HepG2 (cell line): Measurements from ENCODE around the gene NFASC. TPM values are rescaled to one million over a fixed set of nuclear protein-coding genes. Genes with fewer than 3 reads are reported as not detected.

ENCODE experiments used
- ATAC-seq: fragments of 200-7000 bp; cut with Tn5 transposase; 3 replicates; pipeline ENCODE4 v1.9.1; 2020; ENCODE audit warnings: mild to moderate bottlenecking, moderate library complexity
- BruUV-seq: library from RNA; stranded (reverse); fragments of 400-500 nt; replicated peaks from 2 replicates; lab custom pipeline; 2021; lab: Mats Ljungman, UMichigan
- CTCF ChIA-PET: fragments of 300-600 bp; formaldehyde crosslinking; extraction: SDS; loops from one replicate; lab custom pipeline; 2021; ENCODE audit warnings: low total read pairs, inconsistent platforms, low intra/inter-chr PET ratio; lab: Yijun Ruan, JAX
- POLR2A ChIA-PET: fragments of 350-600 bp; sonication (Branson Sonifier 250); formaldehyde crosslinking; loops from one replicate; lab custom pipeline; 2020; ENCODE audit warnings: antibody characterized with exemption, inconsistent platforms; lab: Yijun Ruan, JAX
- DNase-seq: peaks from one replicate; pipeline ENCODE4 v3.0.0-alpha.2; 2015; ENCODE audit warnings: low spot score
- FAIRE-seq: peaks from 3 replicates; lab custom pipeline; 2011; peaks lifted over from hg19 to GRCh38; lab: Jason Lieb, UNC
- H2AFZ ChIP-seq: one replicate; pipeline ENCODE4 v1.6.1; 2011; ENCODE audit warnings: low read length, inconsistent platforms
- H3K27ac ChIP-seq: fragments of 300-600 bp; 3 replicates; pipeline ENCODE4 v1.8.0; 2011; ENCODE audit warnings: mixed run types, mild to moderate bottlenecking, mixed read lengths, low read length, inconsistent platforms; ENCODE audit not compliant: insufficient read depth; ENCODE audit errors: extremely low read length
- H3K27me3 ChIP-seq, 2 experiments: fragments of 200-600 bp in 1 of 2; 2 replicates in 1 of 2; 3 replicates in 1 of 2; pipeline versions ENCODE4 v1.6.0 to v1.8.0; 2011; ENCODE audit warnings: low read length in 2 of 2, mild to moderate bottlenecking in 2 of 2, moderate library complexity in 2 of 2, inconsistent platforms in 1 of 2; ENCODE audit not compliant: insufficient read depth in 2 of 2, control insufficient read depth in 1 of 2
- H3K36me3 ChIP-seq, 2 experiments: fragments of 200-600 bp in 1 of 2; replicated peaks in 1 of 2; 2 replicates in 1 of 2; 3 replicates in 1 of 2; pipeline versions ENCODE4 v1.5.1 to v1.8.0; 2011; ENCODE audit warnings: low read length in 2 of 2, inconsistent platforms in 1 of 2; ENCODE audit not compliant: insufficient read depth in 2 of 2, control insufficient read depth in 1 of 2
- H3K4me1 ChIP-seq: 2 replicates; pipeline ENCODE4 v1.5.1; 2012; ENCODE audit warnings: low read length, inconsistent platforms; ENCODE audit not compliant: insufficient read depth
- H3K4me2 ChIP-seq: 2 replicates; pipeline ENCODE4 v1.6.0; 2011; ENCODE audit warnings: low read depth, low read length, inconsistent platforms
- H3K4me3 ChIP-seq, 3 experiments: fragments of 200-600 bp in 1 of 3; sonication (generic), shearing (Covaris generic) in 1 of 3; replicated peaks in 1 of 3; 2 replicates each; pipeline ENCODE4 v1.5.1; 2011 to 2016; ENCODE audit warnings: low read length in 3 of 3, inconsistent platforms in 2 of 3, low read depth in 2 of 3, mild to moderate bottlenecking in 2 of 3, control low read depth in 1 of 3, mixed read lengths in 1 of 3; ENCODE audit not compliant: insufficient read depth in 1 of 3
- H3K79me2 ChIP-seq: one replicate; pipeline ENCODE4 v1.6.1; 2011; ENCODE audit warnings: low read length, inconsistent platforms; ENCODE audit not compliant: insufficient read depth
- H3K9ac ChIP-seq: 2 replicates; pipeline ENCODE4 v1.6.0; 2011; ENCODE audit warnings: mild to moderate bottlenecking, low read depth, low read length, inconsistent platforms; ENCODE audit not compliant: insufficient read depth
- H3K9me3 ChIP-seq: 2 replicates; pipeline ENCODE4 v1.5.1; 2012; ENCODE audit warnings: mild to moderate bottlenecking, low read length
- H4K20me1 ChIP-seq: 2 replicates; pipeline ENCODE4 v1.6.0; 2011; ENCODE audit warnings: inconsistent platforms, mild to moderate bottlenecking, low read length, moderate library complexity; ENCODE audit not compliant: insufficient read depth
- CREM ChIP-seq, 2 experiments: sonication (generic) in 1 of 2; formaldehyde crosslinking in 1 of 2; IDR thresholded peaks; 2 replicates each; pipeline versions ENCODE4 v1.4.0 to v1.6.1; 2016 to 2020; ENCODE audit warnings: antibody characterized with exemption in 1 of 2, mild to moderate bottlenecking in 1 of 2, missing genetic modification reagents in 1 of 2
- KDM3A ChIP-seq: IDR thresholded peaks from 2 replicates; pipeline ENCODE4 v1.6.1; 2018; ENCODE audit warnings: low read depth, missing compliant biosample characterization
- RARA ChIP-seq: IDR thresholded peaks from 2 replicates; pipeline ENCODE4 v1.6.1; 2016; ENCODE audit warnings: missing genetic modification reagents, missing compliant biosample characterization
- ZBTB1 ChIP-seq: sonication (generic); formaldehyde crosslinking; IDR thresholded peaks from 2 replicates; pipeline ENCODE4 v1.4.0; 2020; ENCODE audit warnings: missing genetic modification reagents, borderline replicate concordance
- ZNF337 ChIP-seq: sonication (generic); formaldehyde crosslinking; IDR thresholded peaks from 2 replicates; pipeline ENCODE4 v1.5.1; 2020; ENCODE audit warnings: missing genetic modification reagents, low read depth, mild to moderate bottlenecking, borderline replicate concordance
- ZNF430 ChIP-seq: sonication (generic); formaldehyde crosslinking; IDR thresholded peaks from 2 replicates; pipeline ENCODE4 v1.9.0; 2021; ENCODE audit warnings: mild to moderate bottlenecking, missing genetic modification reagents
- ZNF552 ChIP-seq: sonication (generic); formaldehyde crosslinking; IDR thresholded peaks from 2 replicates; pipeline ENCODE4 v1.9.0; 2022; ENCODE audit warnings: missing genetic modification reagents, mild to moderate bottlenecking, borderline replicate concordance
- ZNF607 ChIP-seq: sonication (generic); formaldehyde crosslinking; IDR thresholded peaks from 2 replicates; pipeline ENCODE4 v1.5.1; 2020; ENCODE audit warnings: missing genetic modification reagents, mild to moderate bottlenecking, borderline replicate concordance
- ZNF746 ChIP-seq: sonication (generic); formaldehyde crosslinking; IDR thresholded peaks from 2 replicates; pipeline ENCODE4 v1.8.0; 2022; ENCODE audit warnings: mild to moderate bottlenecking, missing genetic modification reagents
- ZNF747 ChIP-seq: sonication (generic); formaldehyde crosslinking; IDR thresholded peaks from 2 replicates; pipeline ENCODE4 v1.8.1; 2023; ENCODE audit warnings: missing genetic modification reagents, mild to moderate bottlenecking, borderline replicate concordance
- ZZZ3 ChIP-seq: sonication (generic); formaldehyde crosslinking; IDR thresholded peaks from 2 replicates; pipeline ENCODE4 v1.4.0; 2020; ENCODE audit warnings: missing genetic modification reagents, mild to moderate bottlenecking, borderline replicate concordance
- WGBS: methylation state at CpG from one replicate; pipeline ENCODE4 v1.1.6; 2017; ENCODE audit warnings: low lambda C conversion rate; 5-methylcytosine and 5-hydroxymethylcytosine counted together
- in situ Hi-C: cut with HindIII; loops from 2 replicates; pipeline ENCODE4 v1.10.0; 2017; ENCODE audit warnings: low pct_unique_long_range_greater_than_20kb; ENCODE audit not compliant: extremely low pct_ligation_motif_present
- intact Hi-C: fragments of 100-400 bp; cut with micrococcal nuclease; formaldehyde crosslinking; loops from one replicate; pipeline ENCODE4 v1.10.0; 2022; ENCODE audit not compliant: unreplicated experiment
- polyA plus RNA-seq, 8 experiments: library from polyadenylated mRNA; depleted of rRNA in 3 of 8; stranded (reverse) in 7 of 8; unstranded in 1 of 8; fragments of >200 nt; fragmentation: Illumina TruSeq in 4 of 8; extraction: Trizol in 4 of 8; gene quantifications; 2 replicates each; pipeline versions ENCODE4 v1.2.1 to v1.2.3, GENCODE V29; 2011 to 2016; ENCODE audit warnings: low read depth in 4 of 8, missing spikeins in 1 of 8, mixed read lengths in 1 of 8; ENCODE audit not compliant: insufficient read depth in 1 of 8
- total RNA-seq, 5 experiments: library from RNA; depleted of rRNA; stranded (reverse); fragments of >200 nt; fragmentation: Illumina TruSeq; extraction: Trizol; gene quantifications; 2 replicates each; pipeline ENCODE4 v1.2.3, GENCODE V29; 2016; ENCODE audit warnings: low read depth in 1 of 5
- TF ChIP-seq, protein P1 (sequence below): sonication (generic); formaldehyde crosslinking; IDR thresholded peaks from 2 replicates; pipeline ENCODE4 v1.5.0; 2020; ENCODE audit warnings: mild to moderate bottlenecking, missing genetic modification reagents, borderline replicate concordance
- TF ChIP-seq, protein P2 (sequence below): sonication (generic); formaldehyde crosslinking; IDR thresholded peaks from 2 replicates; pipeline ENCODE4 v1.8.0; 2022; ENCODE audit warnings: missing genetic modification reagents, mild to moderate bottlenecking, moderate library complexity, borderline replicate concordance

The NFASC gene
- total and polyA plus RNA-seq, 2 of the 13 experiments (the other 11 are each of a cell fraction or from before 2014, with no cell fraction given): not detected

GRCh38 chr1:205057808-205058575 lies 187.3 kb downstream of the NFASC start:
- DNase-seq (no peak), FAIRE-seq (no peak), ATAC-seq (no peak)
- intact Hi-C loops (no loop called here), in situ Hi-C loops (no loop called here)
- BruUV-seq: no TSS peak
- H3K4me2 ChIP-seq: no peak overlapping the region
- no peak overlapping the region for H2AFZ ChIP-seq
- no peaks in the 10 kb centered on the region for H4K20me1 ChIP-seq
- ChIA-PET CTCF (interaction anchor here (0.7 kb wide), 1 partner anchor 69 kb away, joined by 3 read pairs; no protein-coding TSS in a partner anchor), POLR2A (no interaction called here)
- no peaks in the 10 kb centered on the region for H3K4me1 ChIP-seq
- H3K36me3 ChIP-seq: no peaks in the 10 kb centered on the region
- WGBS: 35% methylated on average over 11 of the region's 19 CpGs
- no peak overlapping the region for H3K27ac ChIP-seq
- no peaks in the 10 kb centered on the region for H3K79me2 ChIP-seq
- H3K4me3 ChIP-seq: no peak overlapping the region
- H3K9ac ChIP-seq: no peak overlapping the region
- no peaks in the 10 kb centered on the region for H3K9me3 ChIP-seq
- H3K27me3 ChIP-seq: peaks cover 3 to 56% of the 10 kb centered on the region in 2 experiments; a peak in 3 of 5 replicates
- TF ChIP-seq ZNF607 (CRISPR knock-in tag): no peak
- TF ChIP-seq ZNF337: no peak
- TF ChIP-seq ZNF746 (CRISPR knock-in tag): no peak
- TF ChIP-seq ZBTB1 (CRISPR knock-in tag): no peak
- TF ChIP-seq, protein P1, sequence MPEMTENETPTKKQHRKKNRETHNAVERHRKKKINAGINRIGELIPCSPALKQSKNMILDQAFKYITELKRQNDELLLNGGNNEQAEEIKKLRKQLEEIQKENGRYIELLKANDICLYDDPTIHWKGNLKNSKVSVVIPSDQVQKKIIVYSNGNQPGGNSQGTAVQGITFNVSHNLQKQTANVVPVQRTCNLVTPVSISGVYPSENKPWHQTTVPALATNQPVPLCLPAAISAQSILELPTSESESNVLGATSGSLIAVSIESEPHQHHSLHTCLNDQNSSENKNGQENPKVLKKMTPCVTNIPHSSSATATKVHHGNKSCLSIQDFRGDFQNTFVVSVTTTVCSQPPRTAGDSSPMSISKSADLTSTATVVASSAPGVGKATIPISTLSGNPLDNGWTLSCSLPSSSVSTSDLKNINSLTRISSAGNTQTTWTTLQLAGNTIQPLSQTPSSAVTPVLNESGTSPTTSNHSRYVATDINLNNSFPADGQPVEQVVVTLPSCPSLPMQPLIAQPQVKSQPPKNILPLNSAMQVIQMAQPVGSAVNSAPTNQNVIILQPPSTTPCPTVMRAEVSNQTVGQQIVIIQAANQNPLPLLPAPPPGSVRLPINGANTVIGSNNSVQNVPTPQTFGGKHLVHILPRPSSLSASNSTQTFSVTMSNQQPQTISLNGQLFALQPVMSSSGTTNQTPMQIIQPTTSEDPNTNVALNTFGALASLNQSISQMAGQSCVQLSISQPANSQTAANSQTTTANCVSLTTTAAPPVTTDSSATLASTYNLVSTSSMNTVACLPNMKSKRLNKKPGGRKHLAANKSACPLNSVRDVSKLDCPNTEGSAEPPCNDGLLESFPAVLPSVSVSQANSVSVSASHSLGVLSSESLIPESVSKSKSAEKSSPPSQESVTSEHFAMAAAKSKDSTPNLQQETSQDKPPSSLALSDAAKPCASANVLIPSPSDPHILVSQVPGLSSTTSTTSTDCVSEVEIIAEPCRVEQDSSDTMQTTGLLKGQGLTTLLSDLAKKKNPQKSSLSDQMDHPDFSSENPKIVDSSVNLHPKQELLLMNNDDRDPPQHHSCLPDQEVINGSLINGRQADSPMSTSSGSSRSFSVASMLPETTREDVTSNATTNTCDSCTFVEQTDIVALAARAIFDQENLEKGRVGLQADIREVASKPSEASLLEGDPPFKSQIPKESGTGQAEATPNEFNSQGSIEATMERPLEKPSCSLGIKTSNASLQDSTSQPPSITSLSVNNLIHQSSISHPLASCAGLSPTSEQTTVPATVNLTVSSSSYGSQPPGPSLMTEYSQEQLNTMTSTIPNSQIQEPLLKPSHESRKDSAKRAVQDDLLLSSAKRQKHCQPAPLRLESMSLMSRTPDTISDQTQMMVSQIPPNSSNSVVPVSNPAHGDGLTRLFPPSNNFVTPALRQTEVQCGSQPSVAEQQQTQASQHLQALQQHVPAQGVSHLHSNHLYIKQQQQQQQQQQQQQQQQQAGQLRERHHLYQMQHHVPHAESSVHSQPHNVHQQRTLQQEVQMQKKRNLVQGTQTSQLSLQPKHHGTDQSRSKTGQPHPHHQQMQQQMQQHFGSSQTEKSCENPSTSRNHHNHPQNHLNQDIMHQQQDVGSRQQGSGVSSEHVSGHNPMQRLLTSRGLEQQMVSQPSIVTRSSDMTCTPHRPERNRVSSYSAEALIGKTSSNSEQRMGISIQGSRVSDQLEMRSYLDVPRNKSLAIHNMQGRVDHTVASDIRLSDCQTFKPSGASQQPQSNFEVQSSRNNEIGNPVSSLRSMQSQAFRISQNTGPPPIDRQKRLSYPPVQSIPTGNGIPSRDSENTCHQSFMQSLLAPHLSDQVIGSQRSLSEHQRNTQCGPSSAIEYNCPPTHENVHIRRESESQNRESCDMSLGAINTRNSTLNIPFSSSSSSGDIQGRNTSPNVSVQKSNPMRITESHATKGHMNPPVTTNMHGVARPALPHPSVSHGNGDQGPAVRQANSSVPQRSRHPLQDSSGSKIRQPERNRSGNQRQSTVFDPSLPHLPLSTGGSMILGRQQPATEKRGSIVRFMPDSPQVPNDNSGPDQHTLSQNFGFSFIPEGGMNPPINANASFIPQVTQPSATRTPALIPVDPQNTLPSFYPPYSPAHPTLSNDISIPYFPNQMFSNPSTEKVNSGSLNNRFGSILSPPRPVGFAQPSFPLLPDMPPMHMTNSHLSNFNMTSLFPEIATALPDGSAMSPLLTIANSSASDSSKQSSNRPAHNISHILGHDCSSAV: no peak
- no peak for TF ChIP-seq ZZZ3 (CRISPR knock-in tag)
- TF ChIP-seq CREM (IDR thresholded peaks at IDR 0.05): no peak
- no peak for TF ChIP-seq CREM (CRISPR knock-in tag; IDR thresholded peaks at IDR 0.05)
- TF ChIP-seq ZNF430: no peak
- TF ChIP-seq RARA (CRISPR knock-in tag): no peak
- TF ChIP-seq ZNF747 (CRISPR knock-in tag): no peak
- no peak for TF ChIP-seq ZNF552 (CRISPR knock-in tag)
- TF ChIP-seq, protein P2, sequence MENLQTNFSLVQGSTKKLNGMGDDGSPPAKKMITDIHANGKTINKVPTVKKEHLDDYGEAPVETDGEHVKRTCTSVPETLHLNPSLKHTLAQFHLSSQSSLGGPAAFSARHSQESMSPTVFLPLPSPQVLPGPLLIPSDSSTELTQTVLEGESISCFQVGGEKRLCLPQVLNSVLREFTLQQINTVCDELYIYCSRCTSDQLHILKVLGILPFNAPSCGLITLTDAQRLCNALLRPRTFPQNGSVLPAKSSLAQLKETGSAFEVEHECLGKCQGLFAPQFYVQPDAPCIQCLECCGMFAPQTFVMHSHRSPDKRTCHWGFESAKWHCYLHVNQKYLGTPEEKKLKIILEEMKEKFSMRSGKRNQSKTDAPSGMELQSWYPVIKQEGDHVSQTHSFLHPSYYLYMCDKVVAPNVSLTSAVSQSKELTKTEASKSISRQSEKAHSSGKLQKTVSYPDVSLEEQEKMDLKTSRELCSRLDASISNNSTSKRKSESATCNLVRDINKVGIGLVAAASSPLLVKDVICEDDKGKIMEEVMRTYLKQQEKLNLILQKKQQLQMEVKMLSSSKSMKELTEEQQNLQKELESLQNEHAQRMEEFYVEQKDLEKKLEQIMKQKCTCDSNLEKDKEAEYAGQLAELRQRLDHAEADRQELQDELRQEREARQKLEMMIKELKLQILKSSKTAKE: no peak
- no peak for TF ChIP-seq KDM3A
